CD4-positive, alpha-beta T cell treated with Interleukin-2 at 100 ng/mL for 4 hours (primary cell): ENCODE data around the gene PET117.
"Not testable (repeated sequence)": the region's sequence is repeated elsewhere in the genome, so short reads cannot be mapped to it uniquely, and the experiment has no call there.

Experiments
- DNase-seq: peaks from one replicate; pipeline ENCODE4 v3.0.0-alpha.2; 2020; ENCODE audit warnings: low spot score

The PET117 gene

DNA sequence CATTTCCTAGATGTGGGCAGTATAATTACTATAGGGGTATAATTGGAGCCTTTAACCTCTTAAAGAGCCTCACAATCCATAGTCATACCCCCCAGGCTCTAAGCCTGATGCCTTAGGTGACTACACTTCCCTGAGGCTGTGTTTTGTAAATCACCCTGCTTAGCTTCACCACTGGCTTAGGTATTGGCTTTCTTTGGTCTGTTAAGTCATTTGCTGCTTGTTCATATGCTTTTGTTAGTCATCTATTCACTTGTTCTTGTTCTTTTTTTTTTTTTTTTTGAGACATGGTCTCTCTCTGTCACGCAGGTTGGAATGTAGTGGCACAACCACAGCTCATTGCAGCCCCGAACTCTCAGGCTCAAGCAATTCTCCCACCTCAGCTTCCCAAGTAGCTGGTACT, 26.7 kb downstream of the PET117 start:
- no peak for DNase-seq

DNA sequence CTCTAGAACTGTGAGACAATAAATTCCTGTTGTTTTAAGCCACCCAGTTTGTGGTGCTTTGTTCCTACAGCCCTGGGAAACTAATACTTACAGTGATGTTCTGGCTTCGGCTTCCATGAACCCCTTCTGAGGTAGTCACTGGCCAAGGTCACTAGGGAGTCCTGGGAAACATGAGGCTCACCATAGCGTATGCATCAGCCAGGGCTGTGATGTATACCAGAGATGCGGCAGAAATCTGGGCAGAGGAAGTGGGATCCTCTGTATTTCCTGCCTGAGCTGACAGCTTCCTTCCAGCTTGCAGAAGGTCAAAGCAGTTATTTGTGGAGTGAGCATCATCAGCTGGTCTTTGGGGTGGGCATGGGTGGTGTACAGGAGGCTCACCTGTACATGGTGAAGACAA, 27.9 kb downstream of the PET117 start:
- peak; percentile 1 for DNase-seq

DNA sequence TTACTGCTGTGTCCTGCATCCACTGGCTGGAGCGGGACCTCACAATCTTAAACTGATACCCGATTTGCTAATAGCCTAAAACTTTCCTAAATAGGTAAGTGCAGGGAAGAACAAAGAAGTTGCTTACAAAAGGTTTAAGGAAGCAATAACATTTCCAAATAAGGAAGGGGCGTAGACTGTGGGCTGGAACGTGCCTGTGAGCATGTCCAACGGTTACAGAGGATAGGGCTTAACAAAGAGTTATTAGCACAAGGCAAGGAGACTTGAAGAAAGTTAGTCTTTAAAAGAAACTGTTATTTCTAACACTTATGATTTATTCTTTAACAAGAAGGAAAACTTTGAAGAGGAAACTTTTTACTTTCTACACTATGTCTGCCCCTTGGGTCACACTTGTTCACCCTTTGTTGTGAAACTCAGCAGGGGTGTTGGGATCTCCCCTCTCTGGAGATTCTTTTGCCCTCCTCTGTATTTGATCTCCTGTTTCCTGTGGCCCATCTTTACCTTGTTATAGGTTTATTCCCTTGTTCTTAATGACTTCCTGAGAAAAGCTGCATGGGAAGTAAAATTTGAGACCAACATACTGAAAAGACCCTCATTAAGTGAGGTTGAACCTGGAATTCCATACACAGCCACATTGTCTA, 28.7 kb downstream of the PET117 start:
- DNase-seq, result no peak

DNA sequence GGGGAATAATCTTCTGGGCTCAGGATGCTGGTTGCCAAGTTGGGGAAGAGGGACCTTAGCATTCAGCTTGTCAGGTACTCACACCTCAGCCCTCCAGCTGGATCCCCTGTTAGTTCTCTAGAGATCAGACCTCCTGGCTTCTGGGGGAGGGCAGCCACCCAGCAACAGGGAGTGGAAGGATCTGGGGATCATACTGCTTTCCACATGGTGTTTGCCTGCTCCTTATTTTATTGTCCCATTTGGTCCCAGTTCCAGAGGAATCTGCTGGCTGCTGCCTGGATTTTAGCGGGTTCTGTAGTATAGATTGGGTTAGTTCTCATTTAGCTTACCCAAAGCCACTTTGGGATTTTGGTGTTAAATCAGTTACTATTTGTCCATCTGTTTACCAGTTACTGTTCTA, 29.3 kb downstream of the PET117 start:
- DNase-seq, result no peak

DNA sequence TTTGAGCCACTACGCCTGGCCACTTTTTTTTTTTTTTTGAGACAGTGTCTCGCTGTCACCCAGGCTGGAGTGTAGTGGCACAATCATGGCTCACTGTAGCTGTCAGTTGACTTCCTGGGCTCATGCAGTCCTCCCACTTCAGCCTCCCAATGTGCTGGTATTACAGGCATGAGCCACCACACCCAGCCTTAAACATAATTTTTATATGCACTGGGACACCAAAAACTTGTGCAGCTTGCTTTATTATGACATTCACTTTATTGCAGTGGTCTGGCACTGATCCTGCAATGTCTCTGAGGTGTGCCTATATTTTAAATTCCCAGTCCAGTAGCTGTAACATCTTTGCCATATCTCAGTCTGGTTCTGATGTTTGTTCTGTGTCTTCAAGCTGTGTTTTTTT, 34.7 kb downstream of the PET117 start:
- no peak for DNase-seq

DNA sequence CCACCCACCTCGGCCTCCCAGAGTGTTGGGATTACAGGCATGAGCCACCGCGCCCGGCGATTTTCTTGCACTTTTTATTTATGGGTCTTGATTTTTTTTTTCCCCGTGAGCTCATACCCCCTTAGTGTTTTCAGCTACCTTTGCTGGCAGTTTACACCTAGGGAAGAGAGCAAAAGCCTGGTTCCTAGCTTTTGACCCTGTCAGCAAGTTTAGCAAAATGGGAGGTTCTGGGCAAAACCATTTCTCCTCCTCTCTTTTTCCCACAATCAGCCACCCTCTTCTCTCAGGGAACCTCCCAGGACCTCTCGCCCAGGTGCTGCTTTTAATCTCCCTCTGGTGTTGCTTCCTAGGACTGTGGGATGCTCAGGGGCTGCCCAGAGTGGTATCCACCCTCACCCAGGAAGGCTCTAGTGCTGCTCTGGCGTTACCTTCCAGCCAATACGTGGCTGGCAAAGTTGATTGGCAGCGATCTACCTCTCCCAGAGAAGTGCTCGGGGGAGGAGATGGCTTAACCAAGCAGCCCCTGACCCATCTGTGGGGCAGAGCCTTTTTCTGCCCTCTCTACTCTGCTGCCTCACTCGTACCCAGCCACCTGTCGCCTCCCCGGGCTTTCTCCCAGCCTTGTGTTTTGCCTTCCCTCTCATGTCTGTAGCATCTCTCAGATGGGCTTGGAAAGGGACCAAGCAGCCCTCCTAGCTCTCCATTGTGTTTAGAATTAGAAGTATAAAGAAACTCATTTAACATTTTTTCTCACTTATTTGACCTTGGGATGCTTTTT, 37.4 kb downstream of the PET117 start:
- DNase-seq, result no peak

DNA sequence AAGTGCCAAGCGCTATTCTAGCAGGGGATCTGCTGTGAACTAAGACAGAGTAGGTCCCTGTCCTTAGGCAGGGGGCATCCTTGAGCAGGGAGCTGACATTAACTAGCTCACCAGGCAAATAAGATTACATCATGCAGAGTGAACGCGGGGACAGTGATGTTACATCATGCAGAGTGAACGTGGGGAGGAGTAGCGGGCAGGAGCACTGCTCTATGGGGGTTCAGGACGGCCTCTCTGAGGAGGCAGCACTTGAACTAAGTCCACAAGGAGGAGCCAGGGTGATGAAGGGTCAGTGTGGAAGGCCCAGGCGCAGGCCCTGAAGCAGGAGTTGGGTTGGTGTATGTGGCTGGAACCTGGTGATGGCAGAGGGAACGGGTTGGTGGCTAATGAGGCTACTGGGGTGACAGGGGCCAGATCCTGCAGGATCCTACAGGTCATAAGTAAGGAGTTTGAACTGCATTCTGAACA, 38.7 kb downstream of the PET117 start:
- no peak for DNase-seq

DNA sequence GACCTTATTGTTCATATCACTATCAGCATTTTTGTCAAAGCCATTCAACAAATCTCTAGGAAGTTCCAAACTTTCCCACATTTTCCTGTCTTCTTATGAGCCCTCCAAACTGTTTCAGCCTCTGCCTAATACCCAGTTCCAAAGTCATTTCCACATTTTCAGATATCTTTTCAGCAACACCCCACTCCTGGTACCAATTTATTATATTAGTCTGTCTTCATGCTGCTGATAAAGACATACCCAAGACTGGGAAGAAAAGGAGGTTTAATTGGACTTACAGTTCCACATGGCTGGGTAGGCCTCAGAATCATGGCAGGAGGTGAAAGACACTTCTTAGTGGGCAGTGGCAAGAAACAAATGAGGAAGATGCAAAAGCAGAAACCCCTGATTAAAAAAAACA, 42.7 kb downstream of the PET117 start:
- not testable (repeated sequence) for DNase-seq

DNA sequence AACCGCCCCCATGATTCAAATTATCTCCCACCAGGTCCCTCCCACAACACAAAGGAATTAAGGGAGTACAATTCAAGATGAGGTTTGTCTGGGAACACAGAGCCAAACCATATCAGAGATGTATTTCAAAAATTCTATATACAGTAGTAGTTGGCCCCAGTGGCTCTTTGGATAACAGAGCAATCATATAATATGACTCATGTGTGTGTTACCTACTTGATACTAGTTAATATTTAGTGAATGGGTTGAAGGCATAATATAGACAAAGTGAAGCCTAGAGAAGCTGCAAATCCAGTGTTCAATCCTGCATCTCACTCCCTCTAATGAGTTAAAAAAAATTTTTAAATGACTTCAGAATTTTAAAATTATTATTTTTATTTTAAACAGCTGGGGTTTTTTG, 43.2 kb downstream of the PET117 start:
- DNase-seq, result no peak

DNA sequence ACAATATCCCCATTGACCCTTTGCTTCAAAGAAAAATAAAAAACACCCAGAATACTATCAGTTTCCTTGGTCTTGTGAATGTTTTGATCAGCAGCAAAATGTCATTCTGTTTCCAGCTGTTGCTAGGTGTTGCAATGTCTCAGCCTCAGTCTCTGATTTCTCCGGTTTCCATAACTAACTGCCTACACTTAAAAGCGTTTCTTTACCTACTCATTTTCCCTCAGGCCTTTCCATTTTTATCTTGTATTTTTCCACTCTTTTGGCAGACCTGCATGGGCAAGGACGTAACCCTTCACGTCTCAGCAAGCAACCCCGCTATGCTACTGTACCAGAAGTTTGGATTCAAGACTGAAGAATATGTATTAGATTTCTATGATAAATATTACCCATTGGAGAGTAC, 49.4 kb downstream of the PET117 start:
- no peak for DNase-seq

DNA sequence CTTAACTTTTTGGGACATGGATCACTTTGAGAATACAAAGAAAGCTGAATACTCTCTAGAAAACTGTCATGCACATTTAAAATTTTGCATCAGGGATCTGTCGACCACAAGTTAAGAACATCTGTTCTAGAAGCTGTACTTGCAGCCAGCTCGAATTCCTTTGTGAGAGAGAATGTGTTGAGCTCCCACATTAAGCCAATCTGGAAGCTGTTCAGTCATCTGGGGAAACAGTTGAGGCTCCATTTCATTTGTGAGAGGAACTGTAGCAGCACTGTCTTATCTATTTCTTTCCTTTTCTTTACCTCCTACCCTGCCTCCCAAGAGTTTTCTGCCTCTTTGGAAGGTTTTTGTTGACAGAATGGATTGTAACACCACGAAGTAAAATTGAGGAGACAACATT, 50.8 kb downstream of the PET117 start:
- no peak for DNase-seq

DNA sequence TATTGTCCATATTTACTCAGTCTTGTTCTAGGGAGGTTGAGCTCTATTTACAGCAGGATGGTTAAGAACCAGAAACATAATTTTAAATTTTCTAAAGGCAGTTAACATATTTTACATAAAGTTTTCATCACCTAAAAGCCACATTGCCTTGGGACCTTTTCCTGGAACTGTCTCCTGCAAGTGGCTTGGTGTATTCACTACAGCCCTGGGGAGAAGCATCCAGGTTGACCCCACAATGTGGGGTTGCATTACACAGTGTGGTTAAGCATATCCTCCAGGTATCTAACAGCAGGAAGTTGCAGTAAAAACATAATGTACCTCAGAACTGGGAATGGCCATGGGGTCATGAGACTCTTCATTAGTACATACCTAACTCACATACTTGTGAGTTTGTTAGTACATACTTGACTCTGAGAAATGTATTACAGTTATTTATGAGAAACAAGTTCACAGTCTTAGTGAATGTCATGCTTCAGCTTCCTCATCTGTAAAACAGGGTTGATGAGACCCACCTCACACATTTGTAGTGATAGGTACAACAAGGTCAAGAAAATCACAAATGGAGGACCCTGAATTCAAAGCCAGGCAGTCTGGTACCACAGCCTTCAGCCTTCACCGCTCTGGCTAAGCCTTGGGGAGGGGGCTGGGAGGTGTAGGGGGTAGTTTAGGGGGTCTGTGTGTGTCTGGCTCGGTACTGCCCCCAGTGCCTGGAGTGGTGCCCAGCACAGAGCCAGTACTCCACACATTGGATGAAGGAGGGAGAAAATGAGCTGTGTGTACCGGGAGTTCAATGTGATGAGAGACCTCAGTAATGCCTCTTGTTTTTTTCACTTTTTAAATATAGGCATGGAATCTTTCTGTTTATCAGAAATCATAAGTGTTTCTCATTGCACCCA, 52.9 kb downstream of the PET117 start:
- DNase-seq, result no peak

DNA sequence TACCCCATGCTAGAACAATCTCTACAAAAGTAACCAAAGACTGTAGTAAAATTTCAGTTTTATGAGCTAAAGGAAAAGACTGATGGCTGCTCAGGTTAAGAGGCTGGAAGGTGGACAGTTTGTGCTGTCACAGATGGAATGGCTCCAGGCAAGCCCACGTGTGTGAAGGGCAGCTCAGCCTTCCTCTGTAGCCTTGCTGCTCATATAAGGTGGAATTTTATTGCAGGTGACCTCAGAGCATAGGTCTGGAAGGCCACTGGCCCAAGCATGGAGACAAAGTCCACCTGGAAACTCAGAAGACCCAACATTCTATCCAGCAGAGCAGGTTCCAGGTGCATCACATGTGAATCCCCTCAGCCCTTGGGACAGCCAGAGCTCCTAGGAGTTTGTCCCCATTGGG, 53.6 kb downstream of the PET117 start:
- DNase-seq, result no peak
